NOMO-1 treated with dmso at 0.1 percent for 144 hours (cell line): ENCODE results near the gene SEC14L2.
A peak's percentile ranks its signal among the peaks of the same experiment; 100 is the strongest.
"Not testable (repeated sequence)": the region's sequence is repeated elsewhere in the genome, so short reads cannot be mapped to it uniquely, and the experiment has no call there.

Experiments
- DNase-seq: peaks from one replicate; lab custom pipeline; 2025; ENCODE audit not compliant: unreplicated experiment; lab: John Stamatoyannopoulos, UW

The SEC14L2 gene

GRCh38 chr22:30451488-30451887 is 54.7 kb downstream of the SEC14L2 start:
- DNase-seq = not testable (repeated sequence)

- no peak for DNase-seq
Measured at GRCh38 chr22:30452861-30453260, 56.0 kb downstream of the SEC14L2 start.

DNA sequence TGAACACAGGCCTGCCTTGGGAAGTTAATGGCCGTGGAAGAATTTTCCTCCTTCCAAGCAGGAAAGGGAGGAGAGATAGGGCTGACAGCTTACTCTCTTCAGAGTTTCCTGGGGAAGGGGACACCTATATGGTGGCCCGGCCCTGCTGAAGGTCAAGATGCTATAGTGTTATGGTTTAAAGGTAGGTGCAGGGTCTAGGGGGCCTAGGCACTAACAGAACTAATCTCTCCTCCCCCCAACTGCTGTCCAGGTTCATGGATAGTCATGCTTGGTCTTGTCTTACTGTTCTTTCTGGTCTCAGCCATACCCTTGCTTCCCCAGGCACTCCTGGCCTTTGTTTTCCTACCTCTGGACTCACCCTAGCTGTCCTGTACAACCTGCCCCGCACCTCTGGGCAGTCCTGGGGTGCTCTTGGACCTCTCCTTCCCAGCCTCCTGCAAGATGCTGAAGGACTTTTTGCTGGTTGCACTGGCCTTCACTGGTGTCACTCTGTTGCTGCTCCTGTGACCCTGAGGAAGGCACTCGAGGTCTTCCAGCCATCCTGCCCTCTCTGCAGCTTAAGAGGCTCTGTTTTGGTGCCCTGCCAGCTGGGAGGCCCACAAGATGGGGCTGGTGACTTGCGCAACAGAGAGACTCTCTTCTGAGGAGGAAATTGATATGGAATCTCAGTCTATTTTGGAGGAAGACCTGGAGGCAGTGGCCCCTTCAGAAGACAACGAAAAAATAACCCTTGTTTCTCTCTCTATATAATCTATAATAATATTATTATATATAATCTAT is 57.1 kb downstream of the SEC14L2 start:
- peak; percentile 41 for DNase-seq

DNA sequence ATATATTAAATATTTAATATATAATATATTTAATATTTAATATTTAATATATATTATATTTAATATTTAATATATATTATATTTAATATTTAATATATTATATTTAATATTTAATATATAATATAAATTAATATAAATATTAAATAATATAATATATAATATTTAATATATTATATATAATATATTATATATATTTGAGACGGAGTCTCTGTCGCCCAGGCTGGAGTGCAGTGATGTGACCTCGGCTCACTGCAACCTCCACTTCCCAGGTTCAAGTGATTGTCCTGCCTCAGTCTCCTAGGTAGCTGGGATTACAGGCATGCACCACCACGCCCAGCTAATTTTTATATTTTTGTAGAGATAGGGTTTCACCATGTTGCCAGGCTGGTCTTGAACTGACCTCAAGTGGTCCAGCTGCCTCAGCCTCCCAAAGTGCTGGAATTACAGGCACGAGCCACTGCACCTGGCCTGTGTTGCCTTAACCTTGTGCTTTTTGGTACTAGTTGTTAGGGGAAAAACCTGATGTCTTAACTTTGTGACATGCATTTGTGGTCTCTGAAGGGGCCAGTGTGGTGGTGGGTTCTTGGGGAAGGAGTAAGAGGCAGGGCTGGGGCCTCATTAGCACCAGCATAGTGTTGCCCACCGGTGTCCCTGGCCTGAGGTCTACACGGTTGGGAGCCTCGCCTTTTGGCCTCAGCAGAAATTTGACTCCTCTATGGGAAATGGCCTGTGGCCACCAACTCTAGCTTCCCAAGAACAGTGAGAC is 58.4 kb downstream of the SEC14L2 start:
- DNase-seq = no peak

- DNase-seq = no peak
Measured at GRCh38 chr22:30457981-30458380, 61.2 kb downstream of the SEC14L2 start.

GRCh38 chr22:30459181-30460052 is 62.6 kb downstream of the SEC14L2 start:
- DNase-seq = peak; percentile 6

DNA sequence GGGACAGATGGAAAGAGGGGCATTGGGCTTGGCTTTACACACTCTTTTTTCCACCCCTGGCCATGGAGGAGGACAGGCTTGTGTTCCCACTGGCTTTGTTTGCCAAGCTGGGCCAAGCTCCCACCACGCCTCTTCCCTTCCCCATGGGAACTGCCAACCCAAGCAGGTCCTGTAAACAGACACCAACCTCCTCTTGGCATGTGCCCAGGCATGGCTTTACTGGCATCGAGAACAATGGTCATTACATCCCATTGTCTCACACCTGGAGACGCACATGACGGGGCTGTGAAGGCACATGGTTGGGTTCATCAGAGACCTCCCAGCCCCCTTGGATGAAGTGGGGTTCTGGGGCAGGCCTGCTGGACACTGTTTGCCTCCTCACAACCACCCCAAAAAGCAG is 63.3 kb downstream of the SEC14L2 start:
- no peak for DNase-seq

GRCh38 chr22:30460555-30460954 is 63.7 kb downstream of the SEC14L2 start:
- not testable (repeated sequence) for DNase-seq

DNA sequence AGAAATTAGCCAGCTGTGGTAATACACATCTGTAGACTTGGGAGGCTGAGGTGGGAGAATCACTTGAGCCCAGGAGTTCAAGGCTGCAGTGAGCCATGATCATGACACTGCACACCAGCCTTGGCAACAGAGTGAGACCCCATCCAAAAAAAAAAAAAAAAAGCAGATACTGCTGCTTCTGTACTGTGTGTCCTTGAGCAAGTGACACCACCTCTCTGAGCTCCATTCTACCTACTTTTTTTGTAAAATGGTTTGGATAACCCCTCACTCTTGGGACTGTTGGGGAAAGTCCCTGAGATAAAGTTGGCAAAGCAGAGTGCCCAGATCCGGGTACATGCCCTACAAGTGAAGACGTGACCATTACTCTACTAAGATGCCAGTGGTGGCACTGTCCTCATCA is 72.3 kb downstream of the SEC14L2 start:
- DNase-seq = no peak

GRCh38 chr22:30470655-30471054 is 73.8 kb downstream of the SEC14L2 start:
- DNase-seq = no peak

DNA sequence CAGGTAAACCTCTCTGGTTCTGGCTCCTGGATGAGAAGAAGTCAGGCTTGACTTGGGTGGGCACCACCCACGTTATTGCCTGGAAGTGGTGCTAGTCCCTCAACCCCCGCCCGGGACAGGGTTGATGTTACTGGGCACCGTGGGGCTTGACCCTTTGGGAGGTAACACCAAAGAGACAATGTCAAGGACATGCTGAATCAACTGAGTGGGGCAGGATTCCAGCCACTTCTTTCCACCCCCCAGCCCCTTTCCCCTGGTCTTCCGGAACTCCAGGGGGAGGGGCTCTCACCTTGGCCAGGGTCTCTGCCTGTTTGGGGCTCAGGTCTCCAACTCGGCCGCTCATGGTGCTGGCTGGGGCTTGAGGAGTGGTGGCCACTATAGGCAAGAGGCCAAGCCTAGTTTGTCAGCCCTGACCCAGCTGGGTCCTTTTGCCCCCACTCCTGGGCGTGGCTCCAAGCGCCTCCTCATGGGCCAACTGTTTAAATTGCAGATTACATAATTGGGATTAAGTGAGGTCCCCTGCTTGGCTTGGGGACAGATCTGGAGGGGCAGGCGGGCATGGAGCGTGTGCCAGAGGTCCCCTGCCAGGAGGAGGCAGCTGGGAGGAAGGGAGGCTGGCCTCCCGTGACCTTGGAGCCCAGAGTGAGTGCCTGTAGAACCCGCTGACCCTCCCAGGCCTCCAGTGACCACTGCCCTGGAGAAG is 74.9 kb downstream of the SEC14L2 start, which contains the start of gene SEC14L3:
Gene SEC14L3 (minus strand): TSS at position 402 of the 703 bp plus-strand sequence. CDS start 59 bp downstream, at position 343.
- no peak for DNase-seq

- no peak for DNase-seq
Measured at GRCh38 chr22:30472994-30473720, 76.3 kb downstream of the SEC14L2 start.

DNA sequence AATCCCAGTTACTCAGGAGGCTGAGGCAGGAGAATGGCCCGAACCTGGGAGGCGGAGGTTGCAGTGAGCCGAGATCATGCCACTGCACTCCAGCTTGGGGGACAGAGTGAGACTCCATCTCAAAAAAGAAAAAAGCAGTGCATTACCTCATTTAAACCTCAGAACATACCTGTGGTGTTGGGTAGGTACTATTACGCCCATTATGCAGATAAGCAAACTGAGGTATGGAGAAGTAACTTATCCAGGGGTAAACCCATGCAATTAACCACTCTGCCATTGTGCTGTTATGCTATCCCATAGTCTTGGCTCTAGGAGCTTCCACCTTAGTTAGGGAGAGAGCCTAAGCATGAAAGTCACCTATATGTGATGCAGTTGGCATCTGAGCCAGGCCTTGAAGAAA is 77.3 kb downstream of the SEC14L2 start:
- DNase-seq = no peak
